Measurements from ENCODE around the gene BMERB1. TPM values are rescaled to one million over a fixed set of nuclear protein-coding genes. Genes with fewer than 3 reads are reported as not detected.

BMERB1 gene
- total and polyA plus RNA-seq, 5 donors from 2014 or later, result 2.2 to 4.2 (median 3.3) TPM

DNA sequence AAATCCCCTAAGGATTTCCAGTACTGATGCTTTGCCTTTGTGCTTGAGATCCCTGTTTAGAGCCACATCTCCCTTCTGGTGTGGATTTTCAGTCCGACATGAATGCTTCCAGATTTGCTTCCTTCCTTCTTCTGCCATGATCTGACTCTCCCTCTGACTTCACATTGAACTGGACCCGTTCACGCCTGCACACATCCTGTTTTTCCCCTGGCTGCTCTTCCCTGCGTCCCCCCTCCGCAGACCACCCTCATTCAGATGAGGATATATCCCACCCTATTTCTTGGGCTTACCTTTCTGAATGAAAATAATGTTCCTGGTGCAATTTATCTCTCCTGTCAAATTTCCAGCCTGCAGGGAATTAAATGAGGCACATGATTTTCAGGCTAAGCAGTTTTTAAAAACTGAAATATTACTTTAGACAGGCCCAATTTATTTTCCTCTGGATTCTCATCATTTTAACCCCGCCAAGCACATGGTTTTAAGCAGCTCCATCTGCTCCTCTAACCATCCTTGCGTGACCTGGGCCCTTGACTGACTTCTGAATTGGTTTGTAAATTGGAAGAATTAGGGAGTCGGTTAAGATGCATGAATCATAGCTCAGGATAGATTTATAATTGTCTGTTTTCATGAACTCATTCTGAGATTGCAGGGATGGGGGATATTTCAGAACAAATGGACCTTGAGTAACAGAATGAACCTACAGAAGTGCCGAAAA lies 59.2 kb downstream of the BMERB1 start:
- peak overlapping the region in 2 of 3 donors; percentile 36 to 42 for H3K27ac Mint-ChIP-seq
- Histone ChIP-seq H3K27me3 (ENCODE audit: control insufficient read depth, insufficient read depth, low read length) (no peaks in the 10 kb centered on the region), H3K4me1 (ENCODE audit: control insufficient read depth, insufficient read depth, low read length, poor library complexity, severe bottlenecking) (no peaks in the 10 kb centered on the region), H3K27ac (ENCODE audit: insufficient read depth, low read length, poor library complexity, severe bottlenecking) (no peak overlapping the region), H3K36me3 (ENCODE audit: control insufficient read depth, insufficient read depth, low read length) (no peaks in the 10 kb centered on the region), H3K9me3 (ENCODE audit: control insufficient read depth in 2 of 2, low read length in 2 of 2) (no peaks in the 10 kb centered on the region), H3K4me3 (ENCODE audit: low read depth, low read length) (no peak overlapping the region)
- H3K9me3 Mint-ChIP-seq, result peaks cover 0 to 3% (median 0%) of the 10 kb centered on the region in 7 donors
- no peak overlapping the region for H3K4me3 Mint-ChIP-seq
- peaks cover 0 to 8% (median 0%) of the 10 kb centered on the region in 4 donors for H3K4me1 Mint-ChIP-seq
- DNase-seq (no peak), ATAC-seq (ENCODE audit: low read depth in 2 of 2) (no peak)
- H3K36me3 Mint-ChIP-seq, result peaks cover 5% of the 10 kb centered on the region
- H3K27me3 Mint-ChIP-seq, result no peaks in the 10 kb centered on the region

GRCh38 chr16:15494236-15494635 lies 59.8 kb downstream of the BMERB1 start:
- no peaks in the 10 kb centered on the region for H3K27me3 ChIP-seq (ENCODE audit: control insufficient read depth, insufficient read depth, low read length)
- Mint-ChIP-seq H3K4me1 (peaks cover 0 to 8% (median 0%) of the 10 kb centered on the region in 4 donors), H3K36me3 (peaks cover 5% of the 10 kb centered on the region), H3K27me3 (no peaks in the 10 kb centered on the region), H3K4me3 (no peak overlapping the region), H3K27ac (no peak overlapping the region), H3K9me3 (peaks cover 0 to 3% (median 0%) of the 10 kb centered on the region in 7 donors)
- peak in 1 of 3 donors; percentile 2 for DNase-seq
- no peak for ATAC-seq (ENCODE audit: low read depth in 2 of 2)
- H3K4me3 ChIP-seq (ENCODE audit: low read depth, low read length), result no peak overlapping the region
- no peaks in the 10 kb centered on the region for H3K9me3 ChIP-seq (ENCODE audit: control insufficient read depth in 2 of 2, low read length in 2 of 2)
- H3K4me1 ChIP-seq (ENCODE audit: control insufficient read depth, insufficient read depth, low read length, poor library complexity, severe bottlenecking), result no peaks in the 10 kb centered on the region
- no peaks in the 10 kb centered on the region for H3K36me3 ChIP-seq (ENCODE audit: control insufficient read depth, insufficient read depth, low read length)
- no peak overlapping the region for H3K27ac ChIP-seq (ENCODE audit: insufficient read depth, low read length, poor library complexity, severe bottlenecking)

GRCh38 chr16:15495898-15496297 lies 61.5 kb downstream of the BMERB1 start:
- DNase-seq (no peak), ATAC-seq (ENCODE audit: low read depth in 2 of 2) (no peak)
- no peaks in the 10 kb centered on the region for H3K9me3 ChIP-seq (ENCODE audit: control insufficient read depth in 2 of 2, low read length in 2 of 2)
- H3K4me3 ChIP-seq (ENCODE audit: low read depth, low read length), result no peak overlapping the region
- no peaks in the 10 kb centered on the region for H3K27me3 ChIP-seq (ENCODE audit: control insufficient read depth, insufficient read depth, low read length)
- Mint-ChIP-seq H3K4me1 (peaks cover 0 to 5% (median 0%) of the 10 kb centered on the region in 4 donors), H3K27me3 (no peaks in the 10 kb centered on the region), H3K4me3 (no peak overlapping the region), H3K36me3 (peaks cover 5% of the 10 kb centered on the region), H3K27ac (no peak overlapping the region), H3K9me3 (peaks cover 0 to 3% (median 0%) of the 10 kb centered on the region in 7 donors)
- no peaks in the 10 kb centered on the region for H3K4me1 ChIP-seq (ENCODE audit: control insufficient read depth, insufficient read depth, low read length, poor library complexity, severe bottlenecking)
- no peak overlapping the region for H3K27ac ChIP-seq (ENCODE audit: insufficient read depth, low read length, poor library complexity, severe bottlenecking)
- H3K36me3 ChIP-seq (ENCODE audit: control insufficient read depth, insufficient read depth, low read length), result no peaks in the 10 kb centered on the region

GRCh38 chr16:15498427-15499175 lies 64.2 kb downstream of the BMERB1 start:
- no peak overlapping the region for H3K27ac ChIP-seq (ENCODE audit: insufficient read depth, low read length, poor library complexity, severe bottlenecking)
- Mint-ChIP-seq H3K4me3 (no peak overlapping the region), H3K27ac (peak overlapping the region in 1 of 3 donors; percentile 59), H3K36me3 (peaks cover 5% of the 10 kb centered on the region), H3K9me3 (peaks cover 0 to 3% (median 0%) of the 10 kb centered on the region in 7 donors), H3K27me3 (no peaks in the 10 kb centered on the region), H3K4me1 (peaks cover 0 to 3% (median 0%) of the 10 kb centered on the region in 4 donors)
- H3K27me3 ChIP-seq (ENCODE audit: control insufficient read depth, insufficient read depth, low read length), result no peaks in the 10 kb centered on the region
- DNase-seq, result no peak
- no peaks in the 10 kb centered on the region for H3K4me1 ChIP-seq (ENCODE audit: control insufficient read depth, insufficient read depth, low read length, poor library complexity, severe bottlenecking)
- H3K4me3 ChIP-seq (ENCODE audit: low read depth, low read length), result no peak overlapping the region
- H3K36me3 ChIP-seq (ENCODE audit: control insufficient read depth, insufficient read depth, low read length), result no peaks in the 10 kb centered on the region
- ATAC-seq (ENCODE audit: low read depth in 2 of 2), result no peak
- no peaks in the 10 kb centered on the region for H3K9me3 ChIP-seq (ENCODE audit: control insufficient read depth in 2 of 2, low read length in 2 of 2)

DNA sequence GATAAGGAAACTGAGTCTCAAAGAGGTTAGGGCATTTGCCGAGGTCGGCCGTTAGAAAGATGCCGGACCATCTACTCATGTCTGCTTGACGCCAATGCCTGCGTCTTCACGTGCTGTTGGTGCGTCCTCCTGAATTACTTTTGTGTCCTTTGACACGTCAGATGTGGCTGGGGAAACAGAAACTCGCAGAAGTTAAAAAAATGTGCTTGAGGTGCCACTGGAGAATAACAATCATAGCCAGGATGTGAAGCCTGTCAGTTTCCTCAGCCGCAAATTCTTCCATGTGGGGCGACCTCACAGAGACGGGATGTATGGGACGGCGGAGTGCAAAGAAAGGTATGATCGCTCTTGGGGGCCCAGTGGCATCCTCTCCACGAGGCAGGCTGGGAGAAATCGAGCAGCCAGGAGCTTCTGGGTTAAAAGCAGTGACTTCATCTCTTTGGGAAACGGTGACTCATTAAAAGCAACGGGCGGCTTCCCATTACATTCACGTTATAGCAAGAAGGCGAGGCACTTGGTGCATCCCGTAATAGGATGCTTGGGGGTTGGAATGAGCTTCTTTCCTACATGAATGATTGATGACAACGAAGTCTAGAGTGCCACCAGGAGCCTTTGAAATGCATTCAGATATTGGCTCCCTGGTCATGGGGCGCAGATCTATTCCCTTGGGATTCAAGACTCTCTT lies 67.8 kb downstream of the BMERB1 start:
- no peak overlapping the region for H3K27ac ChIP-seq (ENCODE audit: insufficient read depth, low read length, poor library complexity, severe bottlenecking)
- Mint-ChIP-seq H3K9me3 (no peaks in the 10 kb centered on the region), H3K4me1 (peaks cover 0 to 3% (median 0%) of the 10 kb centered on the region in 4 donors), H3K36me3 (no peaks in the 10 kb centered on the region), H3K4me3 (no peak overlapping the region), H3K27me3 (no peaks in the 10 kb centered on the region), H3K27ac (no peak overlapping the region)
- DNase-seq, result no peak
- H3K9me3 ChIP-seq (ENCODE audit: control insufficient read depth in 2 of 2, low read length in 2 of 2), result no peaks in the 10 kb centered on the region
- H3K27me3 ChIP-seq (ENCODE audit: control insufficient read depth, insufficient read depth, low read length), result no peaks in the 10 kb centered on the region
- no peak for ATAC-seq (ENCODE audit: low read depth in 2 of 2)
- no peaks in the 10 kb centered on the region for H3K4me1 ChIP-seq (ENCODE audit: control insufficient read depth, insufficient read depth, low read length, poor library complexity, severe bottlenecking)
- no peak overlapping the region for H3K4me3 ChIP-seq (ENCODE audit: low read depth, low read length)
- no peaks in the 10 kb centered on the region for H3K36me3 ChIP-seq (ENCODE audit: control insufficient read depth, insufficient read depth, low read length)

DNA sequence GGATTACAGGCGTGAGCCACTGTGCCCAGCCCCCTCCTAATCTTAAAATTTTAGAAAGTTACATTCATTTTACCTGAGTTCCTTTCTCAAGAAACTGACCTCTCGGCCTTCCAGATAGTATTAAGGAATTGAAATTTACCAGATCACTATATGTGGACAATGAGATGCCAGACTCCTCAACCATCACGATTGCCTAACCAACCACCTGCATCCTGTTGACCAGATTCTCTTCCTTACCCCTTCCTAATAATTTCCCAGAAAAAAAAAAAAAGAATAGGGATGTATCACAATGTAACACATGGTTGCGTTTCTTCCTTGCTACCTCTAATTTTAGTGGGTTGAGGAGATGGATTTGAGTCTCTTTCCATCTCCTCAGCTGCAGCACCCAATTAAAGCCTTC lies 72.1 kb downstream of the BMERB1 start:
- Mint-ChIP-seq H3K27ac (peak overlapping the region in 1 of 3 donors; percentile 64), H3K27me3 (peaks cover 12% of the 10 kb centered on the region), H3K9me3 (no peaks in the 10 kb centered on the region), H3K4me1 (peaks cover 0 to 15% (median 10%) of the 10 kb centered on the region in 4 donors), H3K36me3 (no peaks in the 10 kb centered on the region), H3K4me3 (no peak overlapping the region)
- Histone ChIP-seq H3K27me3 (ENCODE audit: control insufficient read depth, insufficient read depth, low read length) (no peaks in the 10 kb centered on the region), H3K36me3 (ENCODE audit: control insufficient read depth, insufficient read depth, low read length) (no peaks in the 10 kb centered on the region), H3K27ac (ENCODE audit: insufficient read depth, low read length, poor library complexity, severe bottlenecking) (no peak overlapping the region), H3K4me3 (ENCODE audit: low read depth, low read length) (no peak overlapping the region), H3K9me3 (ENCODE audit: control insufficient read depth in 2 of 2, low read length in 2 of 2) (no peaks in the 10 kb centered on the region), H3K4me1 (ENCODE audit: control insufficient read depth, insufficient read depth, low read length, poor library complexity, severe bottlenecking) (peaks cover 10% of the 10 kb centered on the region)
- DNase-seq (no peak), ATAC-seq (ENCODE audit: low read depth in 2 of 2) (no peak)

DNA sequence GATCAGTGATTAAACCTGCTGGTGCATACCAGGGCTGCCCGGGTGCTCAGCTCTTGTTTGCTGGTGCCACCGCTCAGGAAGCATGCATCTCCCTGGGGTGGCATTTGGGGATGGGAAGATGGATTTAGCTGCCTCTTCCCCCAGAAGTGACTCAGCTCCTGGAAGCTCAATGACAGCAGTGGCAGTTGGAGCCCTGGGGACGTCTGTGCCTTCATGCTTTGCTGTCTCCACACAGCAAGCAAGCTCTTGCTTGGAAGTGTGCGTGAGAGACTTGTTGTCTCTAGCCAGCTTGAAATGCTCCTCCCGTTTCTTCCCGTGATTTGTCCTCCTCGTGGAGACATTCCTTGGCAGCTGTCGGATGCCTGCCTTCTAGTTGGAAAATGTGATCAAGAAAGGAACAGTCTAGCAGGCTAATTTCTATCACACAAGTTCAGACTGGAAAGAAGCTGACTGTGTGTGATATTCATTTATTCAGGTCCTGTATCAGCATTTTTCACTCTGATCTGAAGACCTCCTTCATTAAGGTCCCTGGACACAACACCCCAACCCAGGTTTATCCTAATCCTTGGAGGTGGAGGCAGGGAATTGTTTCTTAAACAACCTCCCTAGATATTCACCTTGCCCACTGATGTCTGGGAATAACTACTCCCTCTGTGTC lies 73.0 kb downstream of the BMERB1 start:
- peaks cover 0 to 15% (median 10%) of the 10 kb centered on the region in 4 donors for H3K4me1 Mint-ChIP-seq
- Histone ChIP-seq H3K27me3 (ENCODE audit: control insufficient read depth, insufficient read depth, low read length) (no peaks in the 10 kb centered on the region), H3K4me3 (ENCODE audit: low read depth, low read length) (no peak overlapping the region), H3K9me3 (ENCODE audit: control insufficient read depth in 2 of 2, low read length in 2 of 2) (no peaks in the 10 kb centered on the region), H3K27ac (ENCODE audit: insufficient read depth, low read length, poor library complexity, severe bottlenecking) (no peak overlapping the region), H3K4me1 (ENCODE audit: control insufficient read depth, insufficient read depth, low read length, poor library complexity, severe bottlenecking) (peaks cover 10% of the 10 kb centered on the region), H3K36me3 (ENCODE audit: control insufficient read depth, insufficient read depth, low read length) (no peaks in the 10 kb centered on the region)
- H3K4me3 Mint-ChIP-seq, result no peak overlapping the region
- peaks cover 12% of the 10 kb centered on the region for H3K27me3 Mint-ChIP-seq
- DNase-seq, result no peak
- H3K27ac Mint-ChIP-seq, result peak overlapping the region in 2 of 3 donors; percentile 64 to 71
- ATAC-seq (ENCODE audit: low read depth in 2 of 2), result no peak
- H3K36me3 Mint-ChIP-seq, result no peaks in the 10 kb centered on the region
- no peaks in the 10 kb centered on the region for H3K9me3 Mint-ChIP-seq

Measured in CD4-positive, CD25-positive, alpha-beta regulatory T cell (primary cell).